Hypothalamus (tissue), 51 donors: ENCODE data around the gene TTC17.
"Not testable (repeated sequence)": the region's sequence is repeated elsewhere in the genome, so short reads cannot be mapped to it uniquely, and the experiment has no call there.

Experiments used
- DNase-seq, 51 donors: peaks; one replicate each; lab custom pipeline; 2025; lab: John Stamatoyannopoulos, UW

TTC17 gene

DNA sequence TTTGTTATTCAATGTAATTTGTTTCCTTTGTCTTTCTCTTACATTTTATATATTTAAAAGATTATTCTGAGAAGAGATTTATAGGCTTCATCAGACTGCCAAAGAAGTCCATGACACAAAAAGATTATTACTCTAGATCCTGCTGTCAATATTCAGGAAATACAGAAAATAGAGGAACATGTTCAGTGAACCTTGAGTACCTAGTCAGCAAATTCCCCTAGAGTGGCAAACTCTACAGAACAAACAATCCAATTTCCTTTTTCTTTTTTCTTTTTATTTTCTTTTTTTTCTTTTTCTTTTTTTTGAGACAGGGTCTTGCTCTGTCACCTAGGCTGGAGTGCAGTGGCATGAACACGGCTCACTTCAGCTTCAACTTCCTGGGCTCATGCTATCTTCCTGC lies 23.9 kb downstream of the TTC17 start:
- no peak for DNase-seq

DNA sequence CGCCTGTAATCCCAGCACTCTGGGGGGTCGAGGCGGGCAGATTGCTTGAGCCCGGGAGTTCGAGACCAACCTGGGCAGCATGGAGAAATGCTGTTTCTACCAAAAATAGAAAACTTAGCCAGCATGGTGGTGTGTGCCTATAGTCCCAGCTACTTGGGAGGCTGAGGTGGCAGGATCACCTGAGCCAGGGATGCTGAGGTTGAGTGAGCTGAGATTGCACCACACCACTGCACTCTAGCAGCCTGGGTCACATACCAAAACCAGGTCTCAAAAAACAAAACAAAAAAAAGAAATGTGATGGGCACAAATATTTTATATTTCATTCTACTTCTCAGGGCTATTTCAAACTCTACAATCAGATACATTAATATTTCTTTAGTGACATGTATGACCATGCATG lies 25.7 kb downstream of the TTC17 start:
- no peak for DNase-seq

DNA sequence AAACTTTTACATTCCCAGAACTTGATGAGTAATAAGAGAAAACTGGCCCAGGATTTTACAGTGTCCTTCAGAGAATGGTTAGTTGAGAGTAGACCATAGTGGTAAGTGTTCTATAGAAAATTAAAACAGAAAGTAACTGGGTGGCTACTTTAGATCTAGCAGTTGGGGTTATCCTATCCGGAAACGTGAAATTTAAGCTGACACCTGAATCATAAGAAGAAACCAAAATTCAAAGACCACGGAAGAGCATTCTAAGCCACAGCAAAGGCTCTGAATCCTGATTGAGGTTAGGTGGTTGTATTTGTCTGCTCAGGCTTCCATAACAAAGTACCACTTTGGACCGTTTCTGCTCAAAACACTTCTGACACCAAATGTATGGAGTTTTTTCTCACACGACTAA lies 34.0 kb downstream of the TTC17 start:
- no peak for DNase-seq

DNA sequence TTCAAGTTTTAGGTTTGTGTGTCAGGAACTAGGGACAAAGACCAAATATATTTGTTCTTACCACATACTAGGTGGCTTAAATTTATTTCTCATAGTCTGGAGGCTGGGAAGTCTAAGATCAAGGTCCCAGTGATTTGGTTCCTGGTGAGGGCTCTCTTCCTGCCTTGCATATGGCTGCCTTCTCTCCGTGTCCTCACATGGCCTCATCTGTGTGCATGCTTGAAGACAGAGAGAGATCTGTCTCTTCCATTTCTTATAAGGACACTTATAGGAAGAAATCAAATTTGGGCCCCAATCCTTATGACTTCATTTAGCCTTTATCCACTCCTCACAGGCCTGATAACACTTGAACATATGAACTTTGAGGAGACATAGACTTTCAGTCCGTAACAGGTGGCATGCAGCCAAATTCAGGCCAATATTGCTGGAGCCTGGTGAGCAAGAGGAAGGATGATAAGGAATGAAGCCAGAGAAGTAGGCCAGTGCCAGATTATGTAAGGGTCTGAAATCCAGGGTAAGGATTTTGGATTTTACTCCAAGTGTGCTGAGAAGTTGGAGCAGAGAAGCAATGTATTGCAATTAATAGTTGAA lies 35.1 kb downstream of the TTC17 start:
- no peak for DNase-seq

DNA sequence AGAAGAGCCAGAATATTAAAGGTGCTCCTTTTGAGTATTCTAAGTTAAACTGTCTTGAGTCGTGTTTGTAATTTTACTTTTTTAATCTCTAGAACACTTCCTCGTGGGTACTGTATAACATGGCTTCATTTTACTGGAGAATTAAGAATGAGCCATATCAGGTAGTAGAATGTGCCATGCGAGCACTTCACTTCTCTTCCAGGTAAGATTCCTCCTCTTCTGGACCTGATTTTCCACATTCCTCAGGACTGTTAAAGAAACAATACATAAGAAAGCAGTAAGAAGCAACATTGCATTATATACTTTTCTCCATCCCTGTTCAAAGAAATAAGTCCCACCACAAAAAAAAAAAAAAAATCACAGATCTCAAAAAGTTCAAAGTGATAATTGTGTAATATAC lies 37.9 kb downstream of the TTC17 start:
- no peak for DNase-seq

DNA sequence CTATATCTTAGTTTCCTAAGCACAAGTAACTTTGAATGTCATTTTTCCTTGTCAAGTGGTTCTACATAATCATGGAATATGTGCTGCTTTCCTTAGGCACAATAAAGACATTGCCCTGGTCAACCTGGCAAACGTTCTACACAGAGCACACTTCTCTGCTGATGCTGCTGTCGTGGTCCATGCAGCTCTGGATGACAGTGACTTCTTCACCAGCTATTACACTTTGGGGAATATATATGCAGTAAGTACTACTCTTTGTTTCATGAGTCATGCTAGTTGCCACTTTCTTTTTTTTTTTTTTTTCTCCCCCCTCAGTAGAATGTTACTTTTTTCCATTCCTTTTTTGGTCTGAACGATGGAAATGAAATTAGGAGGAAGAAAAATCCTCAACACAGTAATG lies 38.5 kb downstream of the TTC17 start:
- no peak for DNase-seq

DNA sequence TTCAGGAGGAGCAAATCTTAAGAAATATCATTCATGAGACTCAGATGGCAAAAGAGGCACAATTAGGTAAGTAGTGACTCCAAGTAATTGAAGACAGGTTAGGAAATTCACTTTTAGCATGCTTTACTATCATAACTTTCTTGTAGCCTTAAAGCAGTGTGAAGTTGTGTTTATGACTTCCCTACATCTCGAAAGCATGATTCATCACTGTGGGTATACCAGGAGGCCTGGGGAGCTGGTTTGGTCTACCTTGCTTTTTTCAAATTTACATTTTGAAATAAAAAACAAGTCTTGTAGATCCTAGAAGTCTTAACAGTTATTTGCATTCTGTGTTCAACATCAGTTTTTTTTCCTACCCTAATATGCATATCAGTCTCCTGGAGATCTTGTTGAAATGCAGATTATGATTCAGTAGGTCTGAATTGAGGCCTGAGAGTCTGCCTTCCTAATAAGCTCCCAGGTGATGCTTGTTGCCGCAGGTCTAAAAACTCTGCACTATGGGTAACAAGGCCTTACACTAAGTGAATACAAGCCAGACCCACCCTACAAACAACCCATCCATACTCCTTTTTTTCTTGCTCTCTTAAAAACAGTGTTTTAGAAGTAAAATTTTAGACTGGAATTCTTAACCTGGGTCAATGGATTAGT lies 41.4 kb downstream of the TTC17 start:
- DNase-seq, result no peak

DNA sequence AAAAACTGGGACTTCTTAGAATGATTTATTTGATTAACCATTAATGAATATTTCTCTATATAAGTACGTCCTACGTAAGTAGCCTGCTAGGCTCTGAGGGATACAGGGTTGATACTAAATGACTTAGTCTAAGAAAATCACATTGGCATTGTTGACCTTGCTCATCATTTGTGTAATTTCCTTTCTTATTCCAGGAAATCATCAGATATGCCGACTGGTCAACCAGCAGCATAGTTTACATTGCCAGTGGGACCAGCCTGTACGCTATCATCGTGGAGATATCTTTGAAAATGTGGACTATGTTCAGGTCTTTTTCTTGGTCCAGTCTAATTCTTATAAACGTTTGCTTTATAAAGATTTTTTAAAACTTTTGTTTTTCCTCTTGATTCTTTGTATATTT lies 42.5 kb downstream of the TTC17 start:
- DNase-seq, result no peak

DNA sequence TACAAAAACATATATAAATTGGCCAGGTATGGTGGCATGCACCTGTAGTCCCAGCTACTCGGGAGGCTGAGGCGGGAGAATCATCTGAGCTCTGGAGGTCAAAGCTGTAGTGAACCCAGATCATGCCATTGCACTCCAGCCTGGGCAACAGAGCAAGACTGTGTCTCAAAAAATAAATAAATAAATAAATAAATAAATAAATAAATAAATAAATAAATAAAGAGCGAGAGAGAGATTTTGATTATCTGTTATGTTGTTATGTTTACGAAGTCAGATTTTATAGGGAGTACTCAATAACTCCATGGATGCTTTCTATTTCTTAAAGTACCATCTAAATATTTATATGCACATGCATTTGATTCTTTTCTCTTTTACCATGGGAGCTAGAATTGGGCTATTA lies 43.1 kb downstream of the TTC17 start:
- not testable (repeated sequence) for DNase-seq

DNA sequence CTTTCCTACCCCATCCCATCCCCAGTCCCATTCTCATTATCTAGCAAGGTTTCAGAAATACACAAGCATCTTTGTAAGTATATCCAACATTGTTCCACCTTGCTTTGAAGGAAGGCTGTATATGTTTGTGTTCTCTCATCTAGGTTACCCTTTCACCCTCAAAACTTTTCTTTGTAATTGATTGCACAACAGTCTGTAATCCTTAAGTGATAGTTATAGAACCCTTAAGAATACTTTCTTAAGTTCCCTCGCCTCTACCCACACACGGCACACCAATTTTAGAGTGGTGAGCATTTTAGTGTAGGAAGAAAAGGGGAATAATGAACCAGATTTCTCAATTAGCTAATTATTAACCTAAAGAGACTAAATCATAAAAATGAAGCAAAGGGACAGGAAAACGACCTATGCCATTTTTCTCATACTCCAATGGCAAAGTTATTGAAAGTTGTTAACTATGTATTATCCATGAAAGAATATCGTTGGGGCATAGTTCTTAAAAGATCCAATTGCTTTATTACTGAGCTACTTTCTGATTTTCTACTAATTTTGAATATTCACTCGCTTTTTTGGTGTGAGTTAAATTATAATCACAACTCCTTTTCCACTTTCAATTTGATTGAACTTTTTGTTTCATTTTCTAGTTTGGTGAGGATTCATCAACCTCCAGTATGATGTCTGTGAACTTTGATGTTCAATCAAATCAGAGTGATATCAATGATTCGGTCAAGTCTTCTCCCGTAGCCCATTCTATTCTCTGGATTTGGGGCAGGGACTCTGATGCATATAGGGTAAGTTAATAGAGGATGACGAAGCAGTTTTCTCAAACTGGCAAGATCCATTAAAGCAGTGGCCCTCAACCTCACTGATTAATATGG lies 44.9 kb downstream of the TTC17 start:
- DNase-seq, result no peak

DNA sequence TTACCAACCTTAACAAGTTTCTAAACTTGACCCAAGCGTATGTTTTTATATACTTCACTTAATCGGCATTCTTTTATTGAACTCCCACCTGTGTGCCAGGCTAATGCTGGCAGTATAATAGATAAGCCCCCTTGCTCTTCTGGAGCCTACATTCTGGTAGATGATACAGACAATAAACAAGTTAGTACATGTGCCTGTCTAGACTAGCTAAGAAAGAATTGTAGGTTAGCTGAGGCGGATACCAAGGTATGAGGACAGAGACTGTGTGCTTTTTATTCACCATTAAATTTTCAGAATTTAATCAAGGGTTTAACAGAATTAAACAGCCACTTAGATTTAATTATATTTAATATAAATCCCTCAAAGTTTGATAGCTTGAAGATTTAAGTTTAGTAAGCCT lies 45.7 kb downstream of the TTC17 start:
- DNase-seq, result no peak

DNA sequence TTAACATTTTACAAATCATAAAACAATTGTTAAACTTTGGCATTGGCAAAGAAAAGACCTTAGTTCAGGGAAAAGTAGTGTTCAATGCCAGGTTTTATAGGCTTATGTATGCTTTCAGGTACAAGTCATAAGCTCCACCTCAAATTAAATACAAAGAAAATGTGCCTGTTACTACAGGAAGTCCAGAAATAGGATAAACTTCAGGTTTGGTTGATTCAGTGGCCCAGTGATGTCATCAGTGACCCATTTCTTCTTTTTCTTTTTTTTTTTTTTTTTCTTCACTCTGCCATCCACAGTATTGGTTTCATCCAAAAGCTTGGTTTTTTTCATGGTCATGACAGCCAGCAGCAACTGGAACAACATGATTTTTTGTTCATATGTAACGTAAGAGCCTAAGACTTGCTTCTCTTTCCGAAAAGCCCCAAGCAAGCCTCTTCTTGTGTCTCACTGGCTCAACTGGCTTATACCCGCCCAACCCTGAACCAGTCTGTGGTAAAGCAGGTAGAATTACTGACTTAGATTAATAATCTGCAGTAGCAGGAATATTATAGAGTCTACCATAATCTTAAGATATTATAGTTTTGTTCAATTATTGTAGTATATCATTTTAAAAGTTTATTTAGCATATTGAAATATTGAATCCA lies 46.2 kb downstream of the TTC17 start:
- DNase-seq, result no peak

DNA sequence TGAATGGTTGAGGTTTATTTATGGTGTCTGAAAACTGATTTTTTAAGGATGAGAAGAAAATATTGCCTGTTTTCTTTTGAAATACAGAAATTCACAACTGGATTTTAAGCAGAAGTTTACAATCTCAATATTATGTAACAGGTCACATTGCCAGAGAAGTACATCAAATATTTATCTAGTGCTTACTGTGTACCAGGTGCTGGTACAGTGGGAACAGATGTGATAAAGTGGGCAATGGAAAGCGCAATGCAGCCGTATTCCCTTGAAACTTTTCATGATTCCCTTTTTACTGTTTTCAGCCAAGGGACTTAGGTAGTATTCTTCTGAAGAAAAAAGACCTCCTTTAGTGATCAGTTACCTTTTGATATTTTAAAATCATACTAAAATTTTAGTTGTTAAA lies 49.6 kb downstream of the TTC17 start:
- DNase-seq, result no peak

DNA sequence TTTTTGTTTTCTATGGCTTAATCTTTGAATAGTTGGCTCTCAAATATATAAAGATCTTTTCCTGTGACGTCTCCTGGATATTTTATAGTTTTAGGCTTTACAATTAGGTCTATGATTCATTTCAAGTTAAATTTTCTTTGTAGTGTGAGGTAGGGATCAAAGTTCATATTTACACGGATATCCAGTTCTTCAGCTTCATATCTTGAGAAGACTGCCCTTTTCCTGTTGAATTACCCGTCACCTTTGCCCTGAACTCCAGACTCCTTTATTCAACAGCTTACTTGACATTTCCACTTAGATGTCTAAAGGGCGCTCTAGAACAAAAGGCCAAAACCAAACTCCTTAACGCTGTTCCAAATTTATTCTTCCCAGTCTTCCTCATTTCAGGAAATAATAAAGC lies 51.7 kb downstream of the TTC17 start:
- no peak for DNase-seq

DNA sequence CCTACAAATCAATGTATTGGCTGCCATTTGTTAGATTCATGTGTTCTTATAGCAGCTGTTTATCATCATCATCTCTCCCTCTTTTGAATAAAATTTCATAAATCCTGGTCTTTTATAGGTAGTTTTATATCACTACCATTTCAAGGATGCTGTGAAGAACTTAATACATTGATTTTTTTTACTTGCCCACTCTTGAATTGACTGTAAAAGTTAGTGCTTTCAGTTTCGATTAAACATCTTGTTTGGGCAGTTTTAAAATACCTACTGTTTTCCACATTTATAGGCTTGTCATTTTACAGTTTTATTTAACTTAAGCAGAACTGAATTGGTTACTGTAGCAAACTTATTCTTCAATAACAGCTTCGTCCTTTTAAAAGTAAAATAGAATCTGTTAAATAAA lies 59.5 kb downstream of the TTC17 start:
- no peak for DNase-seq

DNA sequence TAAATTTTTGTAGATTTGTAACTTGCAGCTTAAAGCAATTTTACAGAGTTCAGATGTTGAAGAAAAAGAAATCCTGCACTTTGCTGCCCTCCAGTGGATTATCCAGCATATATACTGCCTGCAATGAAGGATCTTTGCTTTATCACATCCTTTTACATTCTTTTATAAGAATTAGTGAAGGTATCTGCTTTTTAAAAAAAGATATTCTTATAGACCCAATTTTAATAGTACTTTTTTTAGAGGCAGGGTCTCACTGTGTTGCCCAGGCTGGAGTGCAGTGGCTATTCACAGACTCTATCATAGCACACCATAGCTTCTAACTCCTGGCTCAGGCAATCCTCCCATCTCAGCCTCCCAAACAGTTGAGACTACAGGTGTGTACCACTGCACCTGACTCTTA lies 60.7 kb downstream of the TTC17 start:
- DNase-seq, result peak in 6 of 51 donors; percentile 0 to 17 (median 6)

DNA sequence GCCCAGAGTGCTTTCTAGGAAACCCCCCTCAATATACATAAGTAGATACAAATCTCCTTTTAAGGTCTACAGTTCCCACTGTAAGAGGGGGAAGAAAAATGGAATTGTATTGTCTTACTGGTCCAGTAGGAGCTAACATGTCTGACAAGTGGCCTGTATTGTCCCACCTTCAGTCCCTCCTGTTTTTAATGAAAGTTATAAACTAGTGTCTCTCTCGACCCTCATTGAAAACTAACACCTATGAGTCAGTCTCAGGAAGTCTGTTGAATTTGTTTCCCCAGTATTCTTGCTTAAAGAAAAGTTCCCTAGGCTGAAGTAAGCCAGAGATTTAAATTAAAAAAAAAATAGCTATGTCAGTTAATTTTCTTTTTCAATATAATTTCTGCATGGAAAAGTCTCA lies 69.3 kb downstream of the TTC17 start:
- no peak for DNase-seq

DNA sequence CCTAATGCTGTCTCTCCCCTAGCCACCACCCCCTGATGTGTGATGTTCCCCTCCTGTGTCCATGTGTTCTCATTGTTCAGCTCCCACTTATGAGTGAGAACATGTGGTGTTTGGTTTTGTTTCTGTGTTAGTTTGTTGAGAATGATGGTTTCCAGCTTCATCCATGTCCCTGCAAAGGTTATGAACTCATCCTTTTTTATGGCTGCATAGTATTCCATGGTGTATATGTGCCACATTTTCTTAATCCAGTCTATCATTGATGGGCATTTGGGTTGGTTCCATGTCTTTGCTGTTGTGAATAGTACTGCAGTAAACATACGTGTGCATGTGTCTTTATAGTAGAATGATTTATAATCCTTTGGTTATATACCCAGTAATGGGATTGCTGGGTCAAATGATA lies 72.2 kb downstream of the TTC17 start:
- DNase-seq, result not testable (repeated sequence)

DNA sequence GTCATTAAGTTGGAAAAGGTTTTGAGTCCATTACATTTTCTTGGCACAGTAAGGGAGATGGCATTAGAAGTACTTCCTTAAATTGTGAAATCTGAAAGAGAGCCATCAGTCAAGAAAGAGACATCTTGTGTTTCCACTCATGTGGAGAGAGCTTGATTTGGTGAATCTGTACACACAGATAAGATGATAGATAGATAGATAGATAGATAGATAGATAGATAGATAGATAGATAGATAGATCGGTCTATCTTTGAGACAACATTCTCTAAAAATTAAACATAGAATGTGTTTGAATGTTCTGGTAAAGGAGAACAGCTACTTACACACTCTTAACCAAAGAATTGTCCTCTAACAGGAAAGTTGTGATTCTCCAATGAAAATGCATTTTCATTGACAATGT lies 76.2 kb downstream of the TTC17 start:
- no peak for DNase-seq

DNA sequence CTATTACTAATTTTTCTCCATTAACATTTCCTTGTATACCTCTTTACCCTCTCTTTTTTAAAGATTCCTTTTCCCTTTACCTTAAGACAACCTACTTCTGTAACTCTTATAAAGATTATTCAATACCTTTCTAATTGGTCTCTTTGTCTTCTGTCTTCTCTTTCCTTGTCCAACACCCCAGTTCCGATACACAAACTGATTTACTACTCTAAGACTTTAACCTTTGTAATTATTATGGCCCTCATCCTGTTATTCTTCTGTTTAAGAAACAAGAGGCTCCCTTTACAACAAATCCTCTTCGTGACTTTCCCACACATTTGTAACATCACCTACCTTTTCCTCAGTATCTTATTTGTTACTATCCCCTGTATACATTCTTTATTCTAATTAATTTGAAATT lies 81.8 kb downstream of the TTC17 start:
- no peak for DNase-seq

DNA sequence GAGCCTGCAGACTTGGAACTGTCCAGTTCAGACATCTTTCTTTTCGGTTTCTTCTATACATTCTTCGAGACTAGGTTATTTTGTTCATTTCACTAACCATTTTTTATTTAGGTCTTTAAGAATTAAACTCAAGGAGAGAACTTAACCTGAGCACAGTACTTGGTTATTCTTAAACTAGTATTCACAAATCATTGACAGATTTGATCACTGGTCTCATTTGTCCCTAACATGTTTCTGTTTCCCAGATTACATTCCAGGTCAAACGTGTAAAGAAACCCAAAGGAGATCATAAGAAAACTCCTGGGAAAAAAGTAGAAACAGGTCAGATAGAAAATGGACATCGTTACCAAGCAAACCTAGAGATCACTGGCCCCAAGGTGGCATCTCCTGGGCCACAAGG lies 85.1 kb downstream of the TTC17 start:
- DNase-seq, result no peak

DNA sequence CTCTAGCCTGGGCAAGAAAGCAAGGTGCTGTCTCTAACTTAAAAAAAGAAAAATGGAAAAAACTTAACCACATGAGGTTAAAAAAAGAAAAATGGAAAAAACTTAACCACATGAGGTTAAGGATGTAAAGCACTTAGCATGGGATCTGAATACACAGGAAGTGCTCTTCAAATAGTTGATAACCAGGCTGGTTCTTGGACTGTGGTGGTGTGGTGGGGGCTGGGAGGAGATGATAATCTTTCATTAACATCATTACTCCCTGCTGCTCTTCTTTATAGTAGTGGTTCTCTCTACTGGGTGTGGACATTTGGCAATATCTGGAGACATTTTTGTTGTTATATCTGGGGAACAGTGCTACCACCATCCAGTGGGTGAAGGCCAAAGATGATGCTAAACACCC lies 88.4 kb downstream of the TTC17 start:
- DNase-seq, result no peak
